GM12878 (cell line): ENCODE measurements around the gene PLK1. TPM values are rescaled to one million over a fixed set of nuclear protein-coding genes. Genes with fewer than 3 reads are reported as not detected.

Experiments
- ATAC-seq: fragments of 200-7000 bp; cut with Tn5 transposase; 3 replicates; pipeline ENCODE4 v1.9.1; 2020; ENCODE audit warnings: mild to moderate bottlenecking, moderate library complexity
- BruUV-seq: library from RNA; stranded (reverse); fragments of 400-500 nt; replicated peaks from 2 replicates; lab custom pipeline; 2021; lab: Mats Ljungman, UMichigan
- CTCF ChIA-PET: fragments of 300-600 bp; sonication (Branson Sonifier 250); formaldehyde crosslinking; extraction: SDS; loops from one replicate; lab custom pipeline; 2021; ENCODE audit warnings: inconsistent platforms; lab: Yijun Ruan, JAX
- POLR2A ChIA-PET: fragments of 350-600 bp; formaldehyde crosslinking; extraction: SDS; loops from one replicate; lab custom pipeline; 2021; ENCODE audit warnings: inconsistent platforms; lab: Charles Lee
- RAD21 ChIA-PET: fragments of 300-600 bp; sonication (Branson Sonifier 250); formaldehyde crosslinking; loops from one replicate; lab custom pipeline; 2023; ENCODE audit warnings: antibody characterized with exemption; ENCODE audit not compliant: unreplicated experiment; lab: Charles Lee
- SMC1A ChIA-PET: fragments of 300-600 bp; sonication (Branson Sonifier 250); formaldehyde crosslinking; loops from one replicate; lab custom pipeline; 2023; ENCODE audit not compliant: unreplicated experiment, uncharacterized antibody; lab: Charles Lee
- DNase-seq: peaks from one replicate; pipeline ENCODE4 v3.0.0-alpha.2; 2011; ENCODE audit warnings: low read depth, low spot score
- FAIRE-seq: peaks from 3 replicates; lab custom pipeline; 2011; peaks lifted over from hg19 to GRCh38; lab: Jason Lieb, UNC
- H2AFZ ChIP-seq: 2 replicates; pipeline ENCODE4 v1.6.0; 2011; ENCODE audit warnings: low read depth, low read length, control low read depth; ENCODE audit not compliant: control insufficient read depth
- H3K27ac ChIP-seq: 2 replicates; pipeline ENCODE4 v1.5.1; 2011; ENCODE audit warnings: control low read depth; ENCODE audit not compliant: control insufficient read depth, insufficient read depth
- H3K27me3 ChIP-seq, 2 experiments: replicated peaks in 1 of 2; 2 replicates each; pipeline versions ENCODE4 v1.6.0 to v1.6.1; 2011; ENCODE audit warnings: low read length in 1 of 2; ENCODE audit not compliant: control insufficient read depth in 2 of 2, insufficient read depth in 2 of 2
- H3K36me3 ChIP-seq, 2 experiments: 2 replicates each; pipeline ENCODE4 v1.5.1; 2011; ENCODE audit warnings: low read length in 1 of 2; ENCODE audit not compliant: control insufficient read depth in 2 of 2, insufficient read depth in 2 of 2
- H3K4me1 ChIP-seq: 2 replicates; pipeline ENCODE4 v1.6.1; 2011; ENCODE audit warnings: mild to moderate bottlenecking, low read length, moderate library complexity, mixed read lengths; ENCODE audit not compliant: control insufficient read depth, insufficient read depth
- H3K4me2 ChIP-seq: 2 replicates; pipeline ENCODE4 v1.6.0; 2011; ENCODE audit warnings: control low read depth; ENCODE audit not compliant: control insufficient read depth, insufficient read depth
- H3K4me3 ChIP-seq: fragments of 200-600 bp; sonication (generic); 2 replicates; pipeline ENCODE4 v1.5.1; 2016
- H3K79me2 ChIP-seq: 2 replicates; pipeline ENCODE4 v1.6.0; 2011; ENCODE audit warnings: low read length; ENCODE audit not compliant: control insufficient read depth, insufficient read depth
- H3K9ac ChIP-seq: 2 replicates; pipeline ENCODE4 v1.8.0; 2011; ENCODE audit warnings: low read length, control low read depth, mixed read lengths; ENCODE audit not compliant: control insufficient read depth, insufficient read depth
- H3K9me3 ChIP-seq: replicated peaks from 3 replicates; pipeline ENCODE4 v1.5.1; 2011; ENCODE audit warnings: mild to moderate bottlenecking, low read length; ENCODE audit not compliant: control insufficient read depth, insufficient read depth
- H4K20me1 ChIP-seq: 2 replicates; pipeline ENCODE4 v1.6.0; 2011; ENCODE audit not compliant: control insufficient read depth, insufficient read depth
- BCL11A ChIP-seq: IDR thresholded peaks from 2 replicates; pipeline ENCODE4 v1.6.1; 2011; ENCODE audit warnings: low read depth, low read length
- CBX3 ChIP-seq: fragments of 200-600 bp; sonication (generic); IDR thresholded peaks from 2 replicates; pipeline ENCODE4 v1.6.1; 2016; ENCODE audit warnings: low read depth, borderline replicate concordance
- CHD2 ChIP-seq: IDR thresholded peaks from 2 replicates; pipeline ENCODE4 v1.6.1; 2011; ENCODE audit warnings: low read depth, low read length, improper control_type of control experiment, borderline replicate concordance
- EP300 ChIP-seq, 2 experiments: fragments of 150-350 bp in 1 of 2; IDR thresholded peaks; 2 replicates each; pipeline ENCODE4 v1.6.1; 2011 to 2012; ENCODE audit warnings: low read depth in 2 of 2, low read length in 2 of 2, borderline replicate concordance in 1 of 2, improper control_type of control experiment in 1 of 2, inconsistent platforms in 1 of 2; ENCODE audit not compliant: control insufficient read depth in 1 of 2
- ETV6 ChIP-seq, 2 experiments: fragments of 450-650 bp in 1 of 2; IDR thresholded peaks in 1 of 2; conservative IDR thresholded peaks in 1 of 2; 2 replicates each; pipeline ENCODE4 v1.6.1; 2014; ENCODE audit warnings: antibody characterized with exemption in 1 of 2, borderline replicate concordance in 1 of 2, low read depth in 1 of 2, mild to moderate bottlenecking in 1 of 2, moderate library complexity in 1 of 2
- GATAD2B ChIP-seq: fragments of 450-650 bp; conservative IDR thresholded peaks from 2 replicates; pipeline ENCODE4 v1.6.1; 2017; ENCODE audit warnings: low read depth, mild to moderate bottlenecking, moderate library complexity
- MLLT1 ChIP-seq: fragments of 450-650 bp; IDR thresholded peaks from 2 replicates; pipeline ENCODE4 v1.6.1; 2016; ENCODE audit warnings: mild to moderate bottlenecking
- RCOR1 ChIP-seq: conservative IDR thresholded peaks from 2 replicates; pipeline ENCODE4 v1.6.1; 2012; ENCODE audit warnings: low read depth, low read length, improper control_type of control experiment
- STAT1 ChIP-seq: fragments of 450-650 bp; conservative IDR thresholded peaks from 2 replicates; pipeline ENCODE4 v1.6.1; 2014; ENCODE audit warnings: antibody characterized with exemption, mild to moderate bottlenecking
- ZBTB11 ChIP-seq: fragments of 450-650 bp; formaldehyde crosslinking; IDR thresholded peaks from 2 replicates; pipeline ENCODE4 v1.5.0; 2022; ENCODE audit warnings: mild to moderate bottlenecking, missing genetic modification characterization
- WGBS: methylation state at CpG from one replicate; pipeline ENCODE4 v1.1.6; 2016; ENCODE audit warnings: low lambda C conversion rate; ENCODE audit not compliant: insufficient replicate concordance, insufficient coverage; ENCODE audit errors: missing lambda C conversion rate; 5-methylcytosine and 5-hydroxymethylcytosine counted together
- in situ Hi-C: fragments of 300-500 bp; cut with MboI; formaldehyde crosslinking; loops from 9 replicates; pipeline ENCODE4 v1.14.3; 2018; ENCODE audit warnings: mixed read lengths
- intact Hi-C: fragments of 100-400 bp; cut with micrococcal nuclease; formaldehyde crosslinking; loops from one replicate; pipeline ENCODE4 v1.14.2; 2022; ENCODE audit not compliant: unreplicated experiment
- polyA plus RNA-seq, 11 experiments: library from polyadenylated mRNA; depleted of rRNA in 4 of 11; unstranded in 6 of 11; stranded (reverse) in 5 of 11; fragments of >200 nt; fragmentation: Nextera tagmentation in 4 of 11; fragmentation: Illumina TruSeq in 1 of 11; extraction: Ambion mirVana in 4 of 11; extraction: Trizol in 1 of 11; gene quantifications; 1 replicate in 1 of 11; 2 replicates in 10 of 11; pipeline versions ENCODE4 v1.2.1 to v1.2.3, GENCODE V29; 2011 to 2016; ENCODE audit warnings: inconsistent platforms in 2 of 11, missing spikeins in 2 of 11, low read depth in 1 of 11
- total RNA-seq, 4 experiments: library from RNA; depleted of rRNA in 3 of 4; stranded (reverse); fragments of >200 nt in 3 of 4; fragmentation: Illumina TruSeq in 1 of 4; extraction: Trizol in 1 of 4; gene quantifications; 2 replicates each; pipeline versions ENCODE4 v1.2.1 to v1.2.3, GENCODE V29; 2013 to 2021
- TF ChIP-seq, protein P1 (sequence below): IDR thresholded peaks from 2 replicates; pipeline ENCODE4 v1.6.1; 2012; ENCODE audit warnings: improper control_type of control experiment, low read depth, low read length; ENCODE audit not compliant: insufficient replicate concordance

The PLK1 gene
- total and polyA plus RNA-seq, 10 of the 15 experiments (the other 5 are each of a cell fraction or from before 2014, with no cell fraction given) = 11.3 to 191 (median 84.5) TPM

GRCh38 chr16:23679986-23680336 lies 1.3 kb downstream of the PLK1 start (continued):
- TF ChIP-seq ZBTB11 (CRISPR knock-in tag) (no peak), EP300 (IDR thresholded peaks at IDR 0.05; ENCODE audit: borderline replicate concordance in 1 of 2, control insufficient read depth in 1 of 2, low read depth in 2 of 2, low read length in 2 of 2) (no peak), GATAD2B (no peak), CBX3 (no peak), STAT1 (no peak)
- TF ChIP-seq, all 136 proteins: peak for 0

- no peak overlapping the region for H3K4me3 ChIP-seq
- H2AFZ ChIP-seq = no peak overlapping the region
- H3K79me2 ChIP-seq = peaks cover 42% of the 10 kb centered on the region
- H3K4me1 ChIP-seq = peaks cover 14% of the 10 kb centered on the region
- intact Hi-C loops (no loop called here), in situ Hi-C loops (no loop called here)
- no peaks in the 10 kb centered on the region for H3K9me3 ChIP-seq
- ATAC-seq (no peak), DNase-seq (no peak), FAIRE-seq (no peak)
- peak overlapping the region; percentile 12; the same call in 1 of the 2 replicates for H3K4me2 ChIP-seq
- peaks cover 20 to 37% of the 10 kb centered on the region in 2 experiments for H3K36me3 ChIP-seq
- POLR2A ChIA-PET = interaction anchor here (1.1 kb wide), 1 partner anchor 10 kb away, joined by 3 read pairs; no protein-coding TSS in a partner anchor
- H3K27ac ChIP-seq = no peak overlapping the region
- H4K20me1 ChIP-seq = no peaks in the 10 kb centered on the region
- WGBS = 100% methylated on average over 1 of the region's 1 CpG
- RAD21 ChIA-PET = no interaction called here
- CTCF ChIA-PET = no interaction called here
- H3K27me3 ChIP-seq = no peaks in the 10 kb centered on the region
- SMC1A ChIA-PET = no interaction called here
- no TSS peak for BruUV-seq
- no peak overlapping the region for H3K9ac ChIP-seq
- no peak for TF ChIP-seq CHD2
- no peak for TF ChIP-seq MLLT1
- TF ChIP-seq RCOR1 = no peak
- TF ChIP-seq, protein P1, sequence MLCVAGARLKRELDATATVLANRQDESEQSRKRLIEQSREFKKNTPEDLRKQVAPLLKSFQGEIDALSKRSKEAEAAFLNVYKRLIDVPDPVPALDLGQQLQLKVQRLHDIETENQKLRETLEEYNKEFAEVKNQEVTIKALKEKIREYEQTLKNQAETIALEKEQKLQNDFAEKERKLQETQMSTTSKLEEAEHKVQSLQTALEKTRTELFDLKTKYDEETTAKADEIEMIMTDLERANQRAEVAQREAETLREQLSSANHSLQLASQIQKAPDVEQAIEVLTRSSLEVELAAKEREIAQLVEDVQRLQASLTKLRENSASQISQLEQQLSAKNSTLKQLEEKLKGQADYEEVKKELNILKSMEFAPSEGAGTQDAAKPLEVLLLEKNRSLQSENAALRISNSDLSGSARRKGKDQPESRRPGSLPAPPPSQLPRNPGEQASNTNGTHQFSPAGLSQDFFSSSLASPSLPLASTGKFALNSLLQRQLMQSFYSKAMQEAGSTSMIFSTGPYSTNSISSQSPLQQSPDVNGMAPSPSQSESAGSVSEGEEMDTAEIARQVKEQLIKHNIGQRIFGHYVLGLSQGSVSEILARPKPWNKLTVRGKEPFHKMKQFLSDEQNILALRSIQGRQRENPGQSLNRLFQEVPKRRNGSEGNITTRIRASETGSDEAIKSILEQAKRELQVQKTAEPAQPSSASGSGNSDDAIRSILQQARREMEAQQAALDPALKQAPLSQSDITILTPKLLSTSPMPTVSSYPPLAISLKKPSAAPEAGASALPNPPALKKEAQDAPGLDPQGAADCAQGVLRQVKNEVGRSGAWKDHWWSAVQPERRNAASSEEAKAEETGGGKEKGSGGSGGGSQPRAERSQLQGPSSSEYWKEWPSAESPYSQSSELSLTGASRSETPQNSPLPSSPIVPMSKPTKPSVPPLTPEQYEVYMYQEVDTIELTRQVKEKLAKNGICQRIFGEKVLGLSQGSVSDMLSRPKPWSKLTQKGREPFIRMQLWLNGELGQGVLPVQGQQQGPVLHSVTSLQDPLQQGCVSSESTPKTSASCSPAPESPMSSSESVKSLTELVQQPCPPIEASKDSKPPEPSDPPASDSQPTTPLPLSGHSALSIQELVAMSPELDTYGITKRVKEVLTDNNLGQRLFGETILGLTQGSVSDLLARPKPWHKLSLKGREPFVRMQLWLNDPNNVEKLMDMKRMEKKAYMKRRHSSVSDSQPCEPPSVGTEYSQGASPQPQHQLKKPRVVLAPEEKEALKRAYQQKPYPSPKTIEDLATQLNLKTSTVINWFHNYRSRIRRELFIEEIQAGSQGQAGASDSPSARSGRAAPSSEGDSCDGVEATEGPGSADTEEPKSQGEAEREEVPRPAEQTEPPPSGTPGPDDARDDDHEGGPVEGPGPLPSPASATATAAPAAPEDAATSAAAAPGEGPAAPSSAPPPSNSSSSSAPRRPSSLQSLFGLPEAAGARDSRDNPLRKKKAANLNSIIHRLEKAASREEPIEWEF = no peak
- TF ChIP-seq BCL11A = no peak
- no peak for TF ChIP-seq ETV6 (conservative IDR thresholded peaks at IDR 0.05 in 1 of 2, IDR thresholded peaks at IDR 0.05 in 1 of 2; ENCODE audit: borderline replicate concordance in 1 of 2, low read depth in 1 of 2)
These were observed 3.5 kb downstream of the PLK1 start for GRCh38 chr16:23682181-23682580.
